K562 (cell line): ENCODE data around the gene ZDHHC11B. TPM values are rescaled to one million over a fixed set of nuclear protein-coding genes. Genes with fewer than 3 reads are reported as not detected.
A peak's percentile ranks its signal among the peaks of the same experiment; 100 is the strongest.
"Not testable (repeated sequence)": the region's sequence is repeated elsewhere in the genome, so short reads cannot be mapped to it uniquely, and the experiment has no call there.

Source experiments
- ATAC-seq: fragments of 200-7000 bp; cut with Tn5 transposase; 3 replicates; pipeline ENCODE4 v1.9.1; 2020; ENCODE audit warnings: moderate library complexity
- BruUV-seq: library from RNA; stranded (reverse); fragments of 400-500 nt; replicated peaks from 2 replicates; lab custom pipeline; 2021; lab: Mats Ljungman, UMichigan
- CTCF ChIA-PET: fragments of 300-600 bp; formaldehyde crosslinking; extraction: SDS; loops from one replicate; lab custom pipeline; 2021; ENCODE audit warnings: low intra/inter-chr PET ratio; lab: Yijun Ruan, JAX
- POLR2A ChIA-PET: fragments of 300-600, 350-650 bp; sonication (Branson Sonifier 250); formaldehyde crosslinking; extraction: SDS; loops from one replicate; lab custom pipeline; 2021; ENCODE audit warnings: antibody characterized with exemption, inconsistent platforms; lab: Yijun Ruan, JAX
- DNase-seq, 4 experiments: peaks; one replicate each; pipeline versions ENCODE4 v3.0.0 to v3.0.0-alpha.2; 2011 to 2018; ENCODE audit warnings: low spot score in 3 of 4, mixed read lengths in 3 of 4; ENCODE audit errors: extremely low read depth in 1 of 4
- FAIRE-seq: peaks from 2 replicates; lab custom pipeline; 2011; peaks lifted over from hg19 to GRCh38; lab: Jason Lieb, UNC
- H2AFZ ChIP-seq: 2 replicates; pipeline ENCODE4 v1.6.0; 2011; ENCODE audit warnings: low read depth, low read length, control low read depth, inconsistent platforms
- H3K27ac ChIP-seq: fragments of 200-600 bp; 3 replicates; pipeline ENCODE4 v1.8.0; 2011; ENCODE audit warnings: low read depth, mild to moderate bottlenecking, control low read depth, inconsistent platforms, low read length, moderate library complexity, mixed read lengths; ENCODE audit errors: extremely low read depth
- H3K27me3 ChIP-seq, 2 experiments: fragments of 300-600 bp in 1 of 2; 2 replicates in 1 of 2; 3 replicates in 1 of 2; pipeline versions ENCODE4 v1.6.0 to v1.8.0; 2011; ENCODE audit warnings: inconsistent platforms in 2 of 2, low read length in 2 of 2, mild to moderate bottlenecking in 1 of 2, mixed read lengths in 1 of 2, moderate library complexity in 1 of 2; ENCODE audit not compliant: control insufficient read depth in 2 of 2, insufficient read depth in 2 of 2
- H3K36me3 ChIP-seq: fragments of 300-600 bp; 3 replicates; pipeline ENCODE4 v1.8.0; 2011; ENCODE audit warnings: mild to moderate bottlenecking, low read length, inconsistent platforms; ENCODE audit not compliant: control insufficient read depth, insufficient read depth
- H3K4me1 ChIP-seq, 2 experiments: fragments of 200-600 bp in 1 of 2; replicated peaks in 1 of 2; 2 replicates in 1 of 2; 3 replicates in 1 of 2; pipeline versions ENCODE4 v1.5.1 to v1.8.0; 2011; ENCODE audit warnings: inconsistent platforms in 2 of 2, low read length in 2 of 2, mild to moderate bottlenecking in 1 of 2, mixed read lengths in 1 of 2, moderate library complexity in 1 of 2; ENCODE audit not compliant: control insufficient read depth in 2 of 2, insufficient read depth in 2 of 2
- H3K4me2 ChIP-seq: 2 replicates; pipeline ENCODE4 v1.6.1; 2011; ENCODE audit warnings: low read length, control low read depth, inconsistent platforms, mixed read lengths; ENCODE audit not compliant: insufficient read depth
- H3K4me3 ChIP-seq: fragments of 200-600 bp; sonication (generic), shearing (Covaris generic); 2 replicates; pipeline ENCODE4 v1.5.1; 2016; ENCODE audit warnings: control low read depth, inconsistent platforms
- H3K79me2 ChIP-seq: fragments of 200-600 bp; 3 replicates; pipeline ENCODE4 v1.8.0; 2011; ENCODE audit warnings: low read length, inconsistent platforms; ENCODE audit not compliant: control insufficient read depth, insufficient read depth
- H3K9ac ChIP-seq, 2 experiments: 2 replicates each; pipeline versions ENCODE4 v1.6.0 to v1.6.1; 2011; ENCODE audit warnings: low read depth in 2 of 2, low read length in 2 of 2, control low read depth in 1 of 2, inconsistent platforms in 1 of 2, mild to moderate bottlenecking in 1 of 2, mixed read lengths in 1 of 2; ENCODE audit not compliant: insufficient read depth in 1 of 2
- H3K9me1 ChIP-seq: one replicate; pipeline ENCODE4 v1.6.0; 2011; ENCODE audit warnings: inconsistent platforms, mild to moderate bottlenecking, low read length, moderate library complexity; ENCODE audit not compliant: control insufficient read depth, insufficient read depth
- H3K9me3 ChIP-seq: replicated peaks from 2 replicates; pipeline ENCODE4 v1.5.1; 2011; ENCODE audit warnings: low read depth, low read length, inconsistent platforms; ENCODE audit not compliant: control insufficient read depth, insufficient read depth
- H4K20me1 ChIP-seq: replicated peaks from 2 replicates; pipeline ENCODE4 v1.6.1; 2011; ENCODE audit warnings: low read length, inconsistent platforms, mixed read lengths; ENCODE audit not compliant: control insufficient read depth, insufficient read depth
- WGBS: fragments of 100-300 bp; shearing (Covaris generic); methylation state at CpG from one replicate; pipeline ENCODE4 v1.1.6; 2016; ENCODE audit warnings: low coverage, mixed read lengths; ENCODE audit not compliant: insufficient coverage; ENCODE audit errors: missing lambda C conversion rate; 5-methylcytosine and 5-hydroxymethylcytosine counted together
- in situ Hi-C: fragments of 300-500 bp; cut with MboI; formaldehyde crosslinking; loops from 4 replicates; pipeline ENCODE4 v1.15.0; 2018; ENCODE audit warnings: inconsistent platforms, mixed read lengths
- intact Hi-C: fragments of 100-400 bp; cut with micrococcal nuclease; formaldehyde crosslinking; loops from 2 replicates; pipeline ENCODE4 v1.14.2; 2022
- polyA plus RNA-seq, 8 experiments: library from polyadenylated mRNA; depleted of rRNA in 4 of 8; stranded (reverse) in 5 of 8; unstranded in 3 of 8; fragments of >200 nt; fragmentation: Nextera tagmentation in 2 of 8; fragmentation: Illumina TruSeq in 1 of 8; extraction: Ambion mirVana in 2 of 8; extraction: Trizol in 1 of 8; gene quantifications; 2 replicates each; pipeline versions ENCODE4 v1.2.1 to v1.2.3, GENCODE V29; 2011 to 2014; ENCODE audit warnings: inconsistent platforms in 1 of 8, missing spikeins in 1 of 8
- total RNA-seq, 7 experiments: library from RNA; depleted of rRNA in 6 of 7; stranded (reverse); fragments of >200 nt in 6 of 7; fragmentation: Illumina TruSeq in 2 of 7; extraction: Trizol in 2 of 7; gene quantifications; 2 replicates each; pipeline versions ENCODE4 v1.2.1 to v1.2.3, GENCODE V29; 2011 to 2021; ENCODE audit warnings: low replicate concordance in 1 of 7

Gene ZDHHC11B
- total and polyA plus RNA-seq, 9 of the 15 experiments (the other 6 are each of a cell fraction or from before 2014, with no cell fraction given): 0.03 to 0.23 (median 0.15) TPM; not detected in 3

DNA sequence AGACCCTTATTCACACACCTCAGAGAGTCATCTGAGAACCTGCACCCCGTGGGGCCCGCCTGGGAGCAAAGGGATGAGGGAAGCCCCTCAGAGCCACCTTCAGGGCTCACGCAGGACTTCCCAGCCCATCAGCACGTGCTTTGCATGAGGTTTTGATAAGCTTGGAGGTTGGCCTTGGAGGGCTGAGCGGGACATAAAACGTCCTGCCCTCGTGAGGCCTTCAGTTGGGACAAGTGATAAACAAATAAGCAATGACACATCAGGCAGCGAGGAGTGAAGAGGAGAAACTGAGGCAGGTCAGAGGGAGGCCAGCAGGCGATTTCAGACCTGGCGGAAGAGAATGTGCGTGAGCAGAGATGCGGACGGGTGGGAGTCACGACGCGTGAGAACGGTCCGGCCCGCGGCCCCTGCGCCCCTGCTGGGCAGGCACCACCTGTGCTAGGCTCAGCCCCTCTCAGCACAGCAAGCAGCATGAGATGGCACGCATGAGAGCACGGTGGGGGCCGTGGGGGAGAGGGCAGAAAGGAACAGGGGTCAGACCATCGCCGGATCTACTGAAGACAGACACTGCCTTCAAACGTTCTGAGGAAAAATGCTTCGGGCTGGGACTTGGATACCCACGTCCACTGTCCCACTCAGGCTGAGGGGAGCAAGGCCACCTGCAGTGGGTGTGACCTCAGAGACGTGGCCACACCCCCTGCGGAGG is 12.5 kb downstream of the ZDHHC11B start:
- H3K9me3 ChIP-seq, DNase-seq, H3K9me1 ChIP-seq, POLR2A ChIA-PET, H3K27ac ChIP-seq, H3K36me3 ChIP-seq, H3K4me2 ChIP-seq, H3K79me2 ChIP-seq, H2AFZ ChIP-seq, CTCF ChIA-PET, H4K20me1 ChIP-seq, H3K9ac ChIP-seq, H3K4me3 ChIP-seq, BruUV-seq: not testable (repeated sequence)
- 14% methylated on average over 8 of the region's 31 CpGs for WGBS
- ATAC-seq (peak; percentile 18; the same call in 2 of the 3 replicates), FAIRE-seq (peak; percentile 55)
- H3K27me3 ChIP-seq: peaks cover 0 to 23% of the 10 kb centered on the region in 2 experiments; a peak in 3 of 5 replicates
- in situ Hi-C loops (loop anchor here (5.0 kb wide), 1 partner anchor 95 kb away; no protein-coding TSS in a partner anchor), intact Hi-C loops (loop anchor here (5.0 kb wide), 1 partner anchor 90 kb away; no protein-coding TSS in a partner anchor)
- peaks cover 0 to 17% of the 10 kb centered on the region in 2 experiments; a peak in 2 of 5 replicates for H3K4me1 ChIP-seq

DNA sequence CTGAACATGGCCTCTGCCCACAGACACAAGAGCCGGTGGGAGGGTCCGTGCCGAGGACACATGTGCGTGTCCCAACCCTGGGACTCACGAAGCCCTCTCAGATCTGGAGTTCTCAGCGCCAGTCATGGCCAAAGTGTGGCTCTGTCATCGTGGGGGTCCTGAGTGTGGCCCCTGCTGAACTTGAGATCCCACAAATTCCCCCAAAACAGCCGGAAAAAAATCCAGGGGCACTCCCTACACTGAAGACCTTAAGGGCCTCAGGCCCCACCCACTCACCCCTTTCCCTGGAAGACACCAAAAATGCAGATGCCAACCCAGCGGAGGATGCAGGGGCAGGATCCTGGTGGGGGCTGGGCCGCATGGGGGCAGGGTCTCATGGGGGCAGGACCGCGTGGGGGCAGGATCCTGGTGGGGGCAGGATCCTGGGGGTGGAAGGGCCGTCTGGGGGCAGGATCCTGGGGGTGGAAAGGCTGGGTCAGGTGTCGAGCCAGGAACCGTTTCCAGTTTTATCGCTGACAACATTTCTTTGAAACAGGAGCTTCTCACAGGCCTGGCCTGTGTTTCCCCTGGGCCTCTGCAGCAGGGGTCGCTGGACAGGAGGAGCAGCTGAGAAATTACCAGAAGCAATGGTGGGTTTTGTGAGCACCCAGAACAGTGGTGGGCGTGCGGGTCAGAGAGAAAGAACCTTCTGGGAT is 13.3 kb downstream of the ZDHHC11B start:
- Histone ChIP-seq H3K27me3 (peaks cover 2 to 27% of the 10 kb centered on the region in 2 experiments; a peak in 4 of 5 replicates), H3K4me1 (peaks cover 0 to 15% of the 10 kb centered on the region in 2 experiments; a peak in 1 of 5 replicates)
- H3K4me2 ChIP-seq, H3K9me3 ChIP-seq, H4K20me1 ChIP-seq, BruUV-seq, H3K4me3 ChIP-seq, H3K27ac ChIP-seq, POLR2A ChIA-PET, H3K79me2 ChIP-seq, H3K9ac ChIP-seq, CTCF ChIA-PET, ATAC-seq, FAIRE-seq, H3K36me3 ChIP-seq, H2AFZ ChIP-seq, DNase-seq, H3K9me1 ChIP-seq: not testable (repeated sequence)
- WGBS: 9% methylated on average over 16 of the region's 19 CpGs
- intact Hi-C loops: loop anchor here (5.0 kb wide), 1 partner anchor 89 kb away; no protein-coding TSS in a partner anchor
- in situ Hi-C loops: loop anchor here (5.0 kb wide), 1 partner anchor 94 kb away; no protein-coding TSS in a partner anchor

GRCh38 chr5:770585-770984 is 13.9 kb downstream of the ZDHHC11B start:
- Histone ChIP-seq H3K27me3 (peaks cover 4 to 32% of the 10 kb centered on the region in 2 experiments; a peak in 4 of 5 replicates), H3K4me1 (peaks cover 0 to 17% of the 10 kb centered on the region in 2 experiments; a peak in 1 of 5 replicates)
- H3K9ac ChIP-seq, H3K4me2 ChIP-seq, POLR2A ChIA-PET, H3K4me3 ChIP-seq, FAIRE-seq, CTCF ChIA-PET, BruUV-seq, H2AFZ ChIP-seq, H3K9me1 ChIP-seq, DNase-seq, H3K79me2 ChIP-seq, H4K20me1 ChIP-seq, H3K9me3 ChIP-seq, H3K36me3 ChIP-seq, H3K27ac ChIP-seq, ATAC-seq: not testable (repeated sequence)
- WGBS: 0% methylated on average over 5 of the region's 10 CpGs
- in situ Hi-C loops: loop anchor here (5.0 kb wide), 1 partner anchor 93 kb away; no protein-coding TSS in a partner anchor
- intact Hi-C loops: loop anchor here (5.0 kb wide), 1 partner anchor 88 kb away; no protein-coding TSS in a partner anchor
